Liver (tissue), 3 donors: ENCODE data around the gene ZFAND3.

Source experiments
- EGR1 ChIP-seq, 2 donors: IDR thresholded peaks; 2 replicates each; pipeline ENCODE4 v1.6.1; 2016 to 2018; ENCODE audit warnings: antibody characterized with exemption in 2 of 2, low read depth in 2 of 2
- FOXA1 ChIP-seq: IDR thresholded peaks from 2 replicates; pipeline ENCODE4 v1.6.1; 2016; ENCODE audit warnings: antibody characterized with exemption
- GABPA ChIP-seq, 2 donors: IDR thresholded peaks in 1 of 2; conservative IDR thresholded peaks in 1 of 2; 2 replicates each; pipeline ENCODE4 v1.6.1; 2016; ENCODE audit warnings: antibody characterized with exemption in 2 of 2, mild to moderate bottlenecking in 1 of 2, moderate library complexity in 1 of 2
- JUND ChIP-seq, 2 donors: IDR thresholded peaks; 2 replicates each; pipeline ENCODE4 v1.6.1; 2016; ENCODE audit warnings: antibody characterized with exemption in 2 of 2
- RAD21 ChIP-seq, 2 donors: IDR thresholded peaks; 2 replicates each; pipeline ENCODE4 v1.6.1; 2016; ENCODE audit warnings: antibody characterized with exemption in 2 of 2, mild to moderate bottlenecking in 2 of 2
- RXRA ChIP-seq, 2 donors: IDR thresholded peaks; 2 replicates each; pipeline ENCODE4 v1.6.1; 2017 to 2018; ENCODE audit warnings: antibody characterized with exemption in 2 of 2, mild to moderate bottlenecking in 1 of 2
- SP1 ChIP-seq: IDR thresholded peaks from 2 replicates; pipeline ENCODE4 v1.6.1; 2018; ENCODE audit warnings: antibody characterized with exemption, mild to moderate bottlenecking
- TAF1 ChIP-seq: conservative IDR thresholded peaks from 2 replicates; pipeline ENCODE4 v1.6.1; 2016; ENCODE audit warnings: antibody characterized with exemption, mild to moderate bottlenecking
- YY1 ChIP-seq: IDR thresholded peaks from 2 replicates; pipeline ENCODE4 v1.6.1; 2016; ENCODE audit warnings: antibody characterized with exemption, mild to moderate bottlenecking
- TF ChIP-seq, protein P1 (sequence below): fragments of 150-350 bp; IDR thresholded peaks from 2 replicates; pipeline ENCODE4 v1.5.1; 2017; ENCODE audit warnings: improper control_type of control experiment, low read depth, low read length; ENCODE audit not compliant: missing input control
- TF ChIP-seq, protein P2 (sequence below): IDR thresholded peaks from 2 replicates; pipeline ENCODE4 v1.6.1; 2016; ENCODE audit warnings: antibody characterized with exemption
- TF ChIP-seq, protein P3 (sequence below): IDR thresholded peaks from 2 replicates; pipeline ENCODE4 v1.6.1; 2016; ENCODE audit warnings: antibody characterized with exemption
- TF ChIP-seq, protein P4 (sequence below): IDR thresholded peaks from 2 replicates; pipeline ENCODE4 v1.6.1; 2016; ENCODE audit warnings: antibody characterized with exemption, mild to moderate bottlenecking
- TF ChIP-seq, protein P5 (sequence below): IDR thresholded peaks from 2 replicates; pipeline ENCODE4 v1.6.1; 2016; ENCODE audit warnings: antibody characterized with exemption
- donor health status: healthy.
- donor health status: healthy.

DNA sequence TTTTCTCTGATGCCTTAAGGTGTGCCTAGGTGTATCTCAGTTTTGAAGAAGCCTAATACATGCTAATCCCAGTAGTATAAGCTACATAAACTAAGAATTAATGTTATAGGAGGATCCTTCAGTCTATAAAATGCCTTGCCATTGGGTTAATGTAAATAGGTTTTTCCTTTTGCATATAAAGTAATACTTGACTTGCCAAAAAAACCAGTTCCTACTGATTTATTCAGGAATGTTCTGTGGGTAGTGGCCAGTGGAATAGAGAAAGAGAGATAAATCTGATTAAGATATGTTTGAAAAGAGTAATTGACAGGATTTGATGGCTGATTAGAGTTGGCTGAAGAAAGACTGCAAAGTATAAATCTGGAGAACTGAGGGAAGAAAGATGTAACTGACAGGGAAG, 273.4 kb downstream of the ZFAND3 start:
- no peak for TF ChIP-seq RXRA (IDR thresholded peaks at IDR 0.05)
- TF ChIP-seq YY1, result no peak
- TF ChIP-seq, protein P1, sequence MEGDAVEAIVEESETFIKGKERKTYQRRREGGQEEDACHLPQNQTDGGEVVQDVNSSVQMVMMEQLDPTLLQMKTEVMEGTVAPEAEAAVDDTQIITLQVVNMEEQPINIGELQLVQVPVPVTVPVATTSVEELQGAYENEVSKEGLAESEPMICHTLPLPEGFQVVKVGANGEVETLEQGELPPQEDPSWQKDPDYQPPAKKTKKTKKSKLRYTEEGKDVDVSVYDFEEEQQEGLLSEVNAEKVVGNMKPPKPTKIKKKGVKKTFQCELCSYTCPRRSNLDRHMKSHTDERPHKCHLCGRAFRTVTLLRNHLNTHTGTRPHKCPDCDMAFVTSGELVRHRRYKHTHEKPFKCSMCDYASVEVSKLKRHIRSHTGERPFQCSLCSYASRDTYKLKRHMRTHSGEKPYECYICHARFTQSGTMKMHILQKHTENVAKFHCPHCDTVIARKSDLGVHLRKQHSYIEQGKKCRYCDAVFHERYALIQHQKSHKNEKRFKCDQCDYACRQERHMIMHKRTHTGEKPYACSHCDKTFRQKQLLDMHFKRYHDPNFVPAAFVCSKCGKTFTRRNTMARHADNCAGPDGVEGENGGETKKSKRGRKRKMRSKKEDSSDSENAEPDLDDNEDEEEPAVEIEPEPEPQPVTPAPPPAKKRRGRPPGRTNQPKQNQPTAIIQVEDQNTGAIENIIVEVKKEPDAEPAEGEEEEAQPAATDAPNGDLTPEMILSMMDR, result no peak
- no peak for TF ChIP-seq TAF1
- TF ChIP-seq, protein P2, sequence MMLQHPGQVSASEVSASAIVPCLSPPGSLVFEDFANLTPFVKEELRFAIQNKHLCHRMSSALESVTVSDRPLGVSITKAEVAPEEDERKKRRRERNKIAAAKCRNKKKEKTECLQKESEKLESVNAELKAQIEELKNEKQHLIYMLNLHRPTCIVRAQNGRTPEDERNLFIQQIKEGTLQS, result no peak
- TF ChIP-seq SP1, result no peak
- no peak for TF ChIP-seq FOXA1
- no peak for TF ChIP-seq RAD21 (IDR thresholded peaks at IDR 0.05)
- TF ChIP-seq, protein P3, sequence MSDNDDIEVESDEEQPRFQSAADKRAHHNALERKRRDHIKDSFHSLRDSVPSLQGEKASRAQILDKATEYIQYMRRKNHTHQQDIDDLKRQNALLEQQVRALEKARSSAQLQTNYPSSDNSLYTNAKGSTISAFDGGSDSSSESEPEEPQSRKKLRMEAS, result no peak
- TF ChIP-seq, protein P4, sequence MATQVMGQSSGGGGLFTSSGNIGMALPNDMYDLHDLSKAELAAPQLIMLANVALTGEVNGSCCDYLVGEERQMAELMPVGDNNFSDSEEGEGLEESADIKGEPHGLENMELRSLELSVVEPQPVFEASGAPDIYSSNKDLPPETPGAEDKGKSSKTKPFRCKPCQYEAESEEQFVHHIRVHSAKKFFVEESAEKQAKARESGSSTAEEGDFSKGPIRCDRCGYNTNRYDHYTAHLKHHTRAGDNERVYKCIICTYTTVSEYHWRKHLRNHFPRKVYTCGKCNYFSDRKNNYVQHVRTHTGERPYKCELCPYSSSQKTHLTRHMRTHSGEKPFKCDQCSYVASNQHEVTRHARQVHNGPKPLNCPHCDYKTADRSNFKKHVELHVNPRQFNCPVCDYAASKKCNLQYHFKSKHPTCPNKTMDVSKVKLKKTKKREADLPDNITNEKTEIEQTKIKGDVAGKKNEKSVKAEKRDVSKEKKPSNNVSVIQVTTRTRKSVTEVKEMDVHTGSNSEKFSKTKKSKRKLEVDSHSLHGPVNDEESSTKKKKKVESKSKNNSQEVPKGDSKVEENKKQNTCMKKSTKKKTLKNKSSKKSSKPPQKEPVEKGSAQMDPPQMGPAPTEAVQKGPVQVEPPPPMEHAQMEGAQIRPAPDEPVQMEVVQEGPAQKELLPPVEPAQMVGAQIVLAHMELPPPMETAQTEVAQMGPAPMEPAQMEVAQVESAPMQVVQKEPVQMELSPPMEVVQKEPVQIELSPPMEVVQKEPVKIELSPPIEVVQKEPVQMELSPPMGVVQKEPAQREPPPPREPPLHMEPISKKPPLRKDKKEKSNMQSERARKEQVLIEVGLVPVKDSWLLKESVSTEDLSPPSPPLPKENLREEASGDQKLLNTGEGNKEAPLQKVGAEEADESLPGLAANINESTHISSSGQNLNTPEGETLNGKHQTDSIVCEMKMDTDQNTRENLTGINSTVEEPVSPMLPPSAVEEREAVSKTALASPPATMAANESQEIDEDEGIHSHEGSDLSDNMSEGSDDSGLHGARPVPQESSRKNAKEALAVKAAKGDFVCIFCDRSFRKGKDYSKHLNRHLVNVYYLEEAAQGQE, result no peak
- no peak for TF ChIP-seq GABPA (IDR thresholded peaks at IDR 0.05 in 1 of 2, conservative IDR thresholded peaks at IDR 0.05 in 1 of 2)
- no peak for TF ChIP-seq JUND (IDR thresholded peaks at IDR 0.05)
- TF ChIP-seq EGR1 (IDR thresholded peaks at IDR 0.05; ENCODE audit: low read depth in 2 of 2), result no peak
- TF ChIP-seq, protein P5, sequence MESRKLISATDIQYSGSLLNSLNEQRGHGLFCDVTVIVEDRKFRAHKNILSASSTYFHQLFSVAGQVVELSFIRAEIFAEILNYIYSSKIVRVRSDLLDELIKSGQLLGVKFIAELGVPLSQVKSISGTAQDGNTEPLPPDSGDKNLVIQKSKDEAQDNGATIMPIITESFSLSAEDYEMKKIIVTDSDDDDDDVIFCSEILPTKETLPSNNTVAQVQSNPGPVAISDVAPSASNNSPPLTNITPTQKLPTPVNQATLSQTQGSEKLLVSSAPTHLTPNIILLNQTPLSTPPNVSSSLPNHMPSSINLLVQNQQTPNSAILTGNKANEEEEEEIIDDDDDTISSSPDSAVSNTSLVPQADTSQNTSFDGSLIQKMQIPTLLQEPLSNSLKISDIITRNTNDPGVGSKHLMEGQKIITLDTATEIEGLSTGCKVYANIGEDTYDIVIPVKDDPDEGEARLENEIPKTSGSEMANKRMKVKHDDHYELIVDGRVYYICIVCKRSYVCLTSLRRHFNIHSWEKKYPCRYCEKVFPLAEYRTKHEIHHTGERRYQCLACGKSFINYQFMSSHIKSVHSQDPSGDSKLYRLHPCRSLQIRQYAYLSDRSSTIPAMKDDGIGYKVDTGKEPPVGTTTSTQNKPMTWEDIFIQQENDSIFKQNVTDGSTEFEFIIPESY, result no peak
